Right atrium auricular region (tissue), 2 donors: ENCODE results near the gene LSS. TPM values are rescaled to one million over a fixed set of nuclear protein-coding genes. Genes with fewer than 3 reads are reported as not detected.

ENCODE experiments used
- DNase-seq: peaks from one replicate; pipeline ENCODE4 v3.0.0-alpha.2; 2019; ENCODE audit warnings: low spot score
- H3K27ac ChIP-seq, 2 donors: fragments of 200-600 bp; sonication (generic); 1 replicate in 1 of 2; 2 replicates in 1 of 2; pipeline ENCODE4 v1.5.1; 2016 to 2019
- H3K27me3 ChIP-seq, 2 donors: fragments of 200-600 bp; sonication (generic); one replicate each; pipeline versions ENCODE4 v1.5.1 to v1.6.0; 2017 to 2019
- H3K36me3 ChIP-seq: fragments of 200-600 bp; sonication (generic); one replicate; pipeline ENCODE4 v1.5.1; 2016
- H3K4me1 ChIP-seq, 2 donors: fragments of 200-600 bp; sonication (generic); one replicate each; pipeline versions ENCODE4 v1.5.1 to v1.6.0; 2017 to 2019
- H3K4me3 ChIP-seq, 2 donors: fragments of 200-600 bp; sonication (generic); 1 replicate in 1 of 2; 2 replicates in 1 of 2; pipeline ENCODE4 v1.5.1; 2017 to 2019; ENCODE audit warnings: mild to moderate bottlenecking in 1 of 2, moderate library complexity in 1 of 2
- H3K9me3 ChIP-seq, 2 donors: fragments of 200-600 bp; sonication (generic); one replicate each; pipeline ENCODE4 v1.5.1; 2019
- CTCF ChIP-seq, 2 donors: fragments of 200-600 bp; sonication (generic); IDR thresholded peaks; one replicate each; pipeline ENCODE4 v1.5.1; 2019; ENCODE audit warnings: antibody characterized with exemption in 2 of 2
- total RNA-seq, 2 donors: library from RNA; depleted of rRNA; stranded (reverse); fragments of >200 nt; gene quantifications; one replicate each; pipeline ENCODE4 v1.1.0, GENCODE V29; 2016

LSS gene
- total RNA-seq, 2 donors from 2014 or later = 31.4 to 36.6 TPM

GRCh38 chr21:46160907-46161632 is 67.5 kb downstream of the LSS start:
- no peak for DNase-seq
- Histone ChIP-seq H3K4me3 (no peak overlapping the region), H3K27me3 (no peaks in the 10 kb centered on the region), H3K9me3 (no peaks in the 10 kb centered on the region), H3K36me3 (no peaks in the 10 kb centered on the region), H3K27ac (no peak overlapping the region), H3K4me1 (no peaks in the 10 kb centered on the region)
- no peak for TF ChIP-seq CTCF (IDR thresholded peaks at IDR 0.05)

GRCh38 chr21:46160657-46160906 is 68.0 kb downstream of the LSS start:
- Histone ChIP-seq H3K9me3 (no peaks in the 10 kb centered on the region), H3K27ac (no peak overlapping the region), H3K4me3 (no peak overlapping the region), H3K4me1 (no peaks in the 10 kb centered on the region), H3K36me3 (no peaks in the 10 kb centered on the region), H3K27me3 (no peaks in the 10 kb centered on the region)
- no peak for DNase-seq
- TF ChIP-seq CTCF (IDR thresholded peaks at IDR 0.05) = no peak

- Histone ChIP-seq H3K9me3 (no peaks in the 10 kb centered on the region), H3K27ac (no peak overlapping the region), H3K4me1 (no peaks in the 10 kb centered on the region), H3K27me3 (no peaks in the 10 kb centered on the region), H3K4me3 (no peak overlapping the region), H3K36me3 (no peaks in the 10 kb centered on the region)
- no peak for TF ChIP-seq CTCF (IDR thresholded peaks at IDR 0.05)
- no peak for DNase-seq
Observed at GRCh38 chr21:46159841-46160656, 68.5 kb downstream of the LSS start.

- DNase-seq = no peak
- H3K36me3 ChIP-seq = no peaks in the 10 kb centered on the region
- H3K27me3 ChIP-seq = no peaks in the 10 kb centered on the region
- no peak overlapping the region for H3K27ac ChIP-seq
- H3K4me1 ChIP-seq = no peaks in the 10 kb centered on the region
- no peak overlapping the region for H3K4me3 ChIP-seq
- H3K9me3 ChIP-seq = no peaks in the 10 kb centered on the region
- no peak for TF ChIP-seq CTCF (IDR thresholded peaks at IDR 0.05)
Observed at GRCh38 chr21:46159390-46159789, 69.2 kb downstream of the LSS start.

GRCh38 chr21:46158666-46159300 is 69.8 kb downstream of the LSS start:
- no peaks in the 10 kb centered on the region for H3K9me3 ChIP-seq
- TF ChIP-seq CTCF (IDR thresholded peaks at IDR 0.05) = no peak
- no peaks in the 10 kb centered on the region for H3K27me3 ChIP-seq
- H3K27ac ChIP-seq = no peak overlapping the region
- DNase-seq = no peak
- peaks cover 0 to under 1% of the 10 kb centered on the region in 2 donors for H3K4me1 ChIP-seq
- no peak overlapping the region for H3K4me3 ChIP-seq
- H3K36me3 ChIP-seq = no peaks in the 10 kb centered on the region
